HepG2 (cell line): Measurements from ENCODE around the gene BTG1. TPM values are rescaled to one million over a fixed set of nuclear protein-coding genes. Genes with fewer than 3 reads are reported as not detected.

Source experiments
- ADNP ChIP-seq: sonication (generic); formaldehyde crosslinking; IDR thresholded peaks from 2 replicates; pipeline ENCODE4 v1.4.0; 2020; ENCODE audit warnings: missing genetic modification reagents
- ATM ChIP-seq: fragments of 450-650 bp; IDR thresholded peaks from 2 replicates; pipeline ENCODE4 v1.7.1; 2017; ENCODE audit warnings: mild to moderate bottlenecking, borderline replicate concordance
- CBX5 ChIP-seq: sonication (generic); formaldehyde crosslinking; IDR thresholded peaks from 2 replicates; pipeline ENCODE4 v1.4.0; 2020; ENCODE audit warnings: missing genetic modification reagents, borderline replicate concordance
- DNMT1 ChIP-seq: sonication (generic); formaldehyde crosslinking; IDR thresholded peaks from 2 replicates; pipeline ENCODE4 v1.5.1; 2020; ENCODE audit warnings: mild to moderate bottlenecking, missing genetic modification reagents
- ETV5 ChIP-seq: IDR thresholded peaks from 2 replicates; pipeline ENCODE4 v1.6.1; 2018; ENCODE audit warnings: missing biosample characterization, missing genetic modification reagents, inconsistent platforms, borderline replicate concordance
- EZH2 ChIP-seq: conservative IDR thresholded peaks from 2 replicates; pipeline ENCODE4 v1.6.1; 2012; ENCODE audit warnings: mild to moderate bottlenecking, low read depth, low read length, moderate library complexity
- FOSL2 ChIP-seq: sonication (generic); formaldehyde crosslinking; IDR thresholded peaks from 2 replicates; pipeline ENCODE4 v1.4.0; 2020; ENCODE audit warnings: missing genetic modification reagents
- HDAC2 ChIP-seq: sonication (generic); formaldehyde crosslinking; IDR thresholded peaks from 2 replicates; pipeline ENCODE4 v1.4.0; 2020; ENCODE audit warnings: missing genetic modification reagents
- HNF1B ChIP-seq: sonication (generic); formaldehyde crosslinking; IDR thresholded peaks from 2 replicates; pipeline ENCODE4 v1.5.1; 2020; ENCODE audit warnings: mild to moderate bottlenecking, moderate library complexity, missing genetic modification reagents
- HNF4A ChIP-seq: sonication (generic); formaldehyde crosslinking; IDR thresholded peaks from 2 replicates; pipeline ENCODE4 v1.4.0; 2020; ENCODE audit warnings: missing genetic modification reagents
- IRX3 ChIP-seq: sonication (generic); formaldehyde crosslinking; IDR thresholded peaks from 2 replicates; pipeline ENCODE4 v1.8.1; 2023; ENCODE audit warnings: mild to moderate bottlenecking, low read depth, missing genetic modification reagents, borderline replicate concordance
- MAX ChIP-seq: IDR thresholded peaks from 2 replicates; pipeline ENCODE4 v1.6.1; 2012; ENCODE audit warnings: inconsistent platforms
- MED8 ChIP-seq: sonication (generic); formaldehyde crosslinking; IDR thresholded peaks from 2 replicates; pipeline ENCODE4 v1.8.1; 2023; ENCODE audit warnings: mild to moderate bottlenecking, missing genetic modification reagents; ENCODE audit not compliant: insufficient replicate concordance
- MTA3 ChIP-seq: sonication (generic); formaldehyde crosslinking; IDR thresholded peaks from 2 replicates; pipeline ENCODE4 v1.4.0; 2020; ENCODE audit warnings: missing genetic modification reagents
- NFIB ChIP-seq: sonication (generic); formaldehyde crosslinking; IDR thresholded peaks from 2 replicates; pipeline ENCODE4 v1.9.0; 2021; ENCODE audit warnings: missing genetic modification reagents, mild to moderate bottlenecking, borderline replicate concordance
- NR2F6 ChIP-seq, 2 experiments: IDR thresholded peaks; 2 replicates each; pipeline ENCODE4 v1.6.1; 2016; ENCODE audit warnings: antibody characterized with exemption in 1 of 2, mild to moderate bottlenecking in 1 of 2
- PHF20 ChIP-seq: sonication (generic); formaldehyde crosslinking; IDR thresholded peaks from 2 replicates; pipeline ENCODE4 v1.5.0; 2020; ENCODE audit warnings: mild to moderate bottlenecking, missing genetic modification reagents
- RBM39 ChIP-seq: fragments of 200-400 bp; formaldehyde crosslinking; IDR thresholded peaks from one replicate; pipeline ENCODE4 v1.6.1; 2018; ENCODE audit warnings: antibody characterized with exemption, mild to moderate bottlenecking, low read depth, low read length; ENCODE audit not compliant: poor library complexity, severe bottlenecking
- REPIN1 ChIP-seq: sonication (generic); formaldehyde crosslinking; IDR thresholded peaks from 2 replicates; pipeline ENCODE4 v1.8.0; 2022; ENCODE audit warnings: missing genetic modification reagents, low read depth, mild to moderate bottlenecking, borderline replicate concordance
- SP4 ChIP-seq: sonication (generic); formaldehyde crosslinking; IDR thresholded peaks from 2 replicates; pipeline ENCODE4 v1.8.1; 2023; ENCODE audit warnings: mild to moderate bottlenecking, missing genetic modification reagents
- YY1 ChIP-seq: IDR thresholded peaks from 2 replicates; pipeline ENCODE4 v1.6.1; 2011; ENCODE audit warnings: low read length, low read depth, moderate library complexity, mild to moderate bottlenecking; ENCODE audit not compliant: insufficient read depth, insufficient replicate concordance
- ZC3H13 ChIP-seq: sonication (generic); formaldehyde crosslinking; IDR thresholded peaks from 2 replicates; pipeline ENCODE4 v1.8.1; 2023; ENCODE audit warnings: mild to moderate bottlenecking, missing genetic modification reagents, moderate library complexity
- ZMYM2 ChIP-seq: sonication (generic); formaldehyde crosslinking; IDR thresholded peaks from 2 replicates; pipeline ENCODE4 v1.8.0; 2022; ENCODE audit warnings: mild to moderate bottlenecking, missing genetic modification reagents
- ZNF101 ChIP-seq: sonication (generic); formaldehyde crosslinking; IDR thresholded peaks from 2 replicates; pipeline ENCODE4 v1.4.0; 2020; ENCODE audit warnings: mild to moderate bottlenecking, low read depth, missing genetic modification reagents, borderline replicate concordance
- ZNF180 ChIP-seq: sonication (generic); formaldehyde crosslinking; IDR thresholded peaks from 2 replicates; pipeline ENCODE4 v1.4.0; 2020; ENCODE audit warnings: low read depth, missing genetic modification reagents, borderline replicate concordance
- ZNF335 ChIP-seq: sonication (generic); formaldehyde crosslinking; IDR thresholded peaks from 2 replicates; pipeline ENCODE4 v1.4.0; 2020; ENCODE audit warnings: missing genetic modification reagents
- ZNF337 ChIP-seq: sonication (generic); formaldehyde crosslinking; IDR thresholded peaks from 2 replicates; pipeline ENCODE4 v1.5.1; 2020; ENCODE audit warnings: missing genetic modification reagents, low read depth, mild to moderate bottlenecking, borderline replicate concordance
- ZNF670 ChIP-seq: sonication (generic); formaldehyde crosslinking; IDR thresholded peaks from 2 replicates; pipeline ENCODE4 v1.8.0; 2022; ENCODE audit warnings: mild to moderate bottlenecking, missing genetic modification reagents, borderline replicate concordance
- ZNF773 ChIP-seq: sonication (generic); formaldehyde crosslinking; IDR thresholded peaks from 2 replicates; pipeline ENCODE4 v1.4.0; 2020; ENCODE audit warnings: missing genetic modification reagents, borderline replicate concordance
- polyA plus RNA-seq, 8 experiments: library from polyadenylated mRNA; depleted of rRNA in 3 of 8; stranded (reverse) in 7 of 8; unstranded in 1 of 8; fragments of >200 nt; fragmentation: Illumina TruSeq in 4 of 8; extraction: Trizol in 4 of 8; gene quantifications; 2 replicates each; pipeline versions ENCODE4 v1.2.1 to v1.2.3, GENCODE V29; 2011 to 2016; ENCODE audit warnings: low read depth in 4 of 8, missing spikeins in 1 of 8, mixed read lengths in 1 of 8; ENCODE audit not compliant: insufficient read depth in 1 of 8
- total RNA-seq, 5 experiments: library from RNA; depleted of rRNA; stranded (reverse); fragments of >200 nt; fragmentation: Illumina TruSeq; extraction: Trizol; gene quantifications; 2 replicates each; pipeline ENCODE4 v1.2.3, GENCODE V29; 2016; ENCODE audit warnings: low read depth in 1 of 5
- TF ChIP-seq, protein P1 (sequence below): sonication (generic); formaldehyde crosslinking; IDR thresholded peaks from 2 replicates; pipeline ENCODE4 v1.4.0; 2020; ENCODE audit warnings: missing genetic modification reagents

The BTG1 gene
- total and polyA plus RNA-seq, 2 of the 13 experiments (the other 11 are each of a cell fraction or from before 2014, with no cell fraction given), result 7.5 to 16.7 TPM

- TF ChIP-seq MAX (0 out of 2 replicates have a peak, but pooled peaks have one; percentile 17), SP4 (no peak), DNMT1 (CRISPR knock-in tag) (no peak), HNF1B (no peak), ZC3H13 (CRISPR knock-in tag) (no peak), ZNF101 (no peak), RBM39 (no peak), NR2F6 (IDR thresholded peaks at IDR 0.05) (no peak; the same call in 1 of the 2 replicates), NR2F6 (CRISPR knock-in tag; IDR thresholded peaks at IDR 0.05) (no peak), MTA3 (no peak), ZNF773 (CRISPR knock-in tag) (no peak), REPIN1 (CRISPR knock-in tag) (no peak), EZH2 (no peak), ZMYM2 (CRISPR knock-in tag) (no peak), FOSL2 (no peak), ATM (no peak), ETV5 (no peak), NFIB (CRISPR knock-in tag) (no peak), CBX5 (CRISPR knock-in tag) (no peak), YY1 (peak; percentile 28), HNF4A (CRISPR knock-in tag) (peak; percentile 57), ZNF670 (CRISPR knock-in tag) (no peak), ADNP (CRISPR knock-in tag) (no peak), IRX3 (CRISPR knock-in tag) (no peak), HDAC2 (CRISPR knock-in tag) (no peak), MED8 (CRISPR knock-in tag) (no peak), PHF20 (CRISPR knock-in tag) (no peak), ZNF180 (no peak), ZNF337 (CRISPR knock-in tag) (no peak), ZNF335 (no peak)
- TF ChIP-seq, protein P1, sequence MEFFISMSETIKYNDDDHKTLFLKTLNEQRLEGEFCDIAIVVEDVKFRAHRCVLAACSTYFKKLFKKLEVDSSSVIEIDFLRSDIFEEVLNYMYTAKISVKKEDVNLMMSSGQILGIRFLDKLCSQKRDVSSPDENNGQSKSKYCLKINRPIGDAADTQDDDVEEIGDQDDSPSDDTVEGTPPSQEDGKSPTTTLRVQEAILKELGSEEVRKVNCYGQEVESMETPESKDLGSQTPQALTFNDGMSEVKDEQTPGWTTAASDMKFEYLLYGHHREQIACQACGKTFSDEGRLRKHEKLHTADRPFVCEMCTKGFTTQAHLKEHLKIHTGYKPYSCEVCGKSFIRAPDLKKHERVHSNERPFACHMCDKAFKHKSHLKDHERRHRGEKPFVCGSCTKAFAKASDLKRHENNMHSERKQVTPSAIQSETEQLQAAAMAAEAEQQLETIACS (CRISPR knock-in tag), result no peak
Observed at GRCh38 chr12:92118826-92119536, 26.7 kb downstream of the BTG1 start (continued).
